MM.1S (cell line): Measurements from ENCODE around the gene FIGNL1.

Experiments
- DNase-seq: peaks from one replicate; pipeline ENCODE4 v3.0.0-alpha.2; 2015
- H2AFZ ChIP-seq: fragments of 300-600 bp; sonication (generic); 2 replicates; pipeline ENCODE4 v1.6.0; 2016; ENCODE audit warnings: antibody characterized with exemption, low read length
- H3F3A ChIP-seq: fragments of 300-600 bp; sonication (generic); 2 replicates; pipeline ENCODE4 v1.6.1; 2016; ENCODE audit warnings: mild to moderate bottlenecking, antibody characterized with exemption, low read length, moderate library complexity, mixed read lengths; ENCODE audit not compliant: insufficient read depth
- H3K27ac ChIP-seq: fragments of 300-600 bp; sonication (generic); 2 replicates; pipeline ENCODE4 v1.5.1; 2016; ENCODE audit warnings: mild to moderate bottlenecking, low read length
- H3K27me3 ChIP-seq: fragments of 300-600 bp; sonication (generic); replicated peaks from 2 replicates; pipeline ENCODE4 v1.6.0; 2016; ENCODE audit warnings: low read length; ENCODE audit not compliant: insufficient read depth
- H3K36me3 ChIP-seq: fragments of 300-600 bp; sonication (generic); replicated peaks from 2 replicates; pipeline ENCODE4 v1.6.1; 2016; ENCODE audit warnings: mild to moderate bottlenecking, low read length, mixed read lengths; ENCODE audit not compliant: insufficient read depth
- H3K4me1 ChIP-seq: fragments of 300-600 bp; sonication (generic); 2 replicates; pipeline ENCODE4 v1.6.1; 2016; ENCODE audit warnings: low read length, mixed read lengths
- H3K4me2 ChIP-seq: fragments of 300-600 bp; sonication (generic); 2 replicates; pipeline ENCODE4 v1.6.0; 2016; ENCODE audit warnings: low read depth, low read length
- H3K4me3 ChIP-seq: fragments of 300-600 bp; sonication (generic); 2 replicates; pipeline ENCODE4 v1.5.1; 2016; ENCODE audit warnings: low read length, mixed read lengths
- H3K79me2 ChIP-seq: fragments of 300-600 bp; sonication (generic); 2 replicates; pipeline ENCODE4 v1.6.1; 2016; ENCODE audit warnings: mixed run types, low read length, mixed read lengths
- H3K9ac ChIP-seq: fragments of 300-600 bp; sonication (generic); 2 replicates; pipeline ENCODE4 v1.6.1; 2016; ENCODE audit warnings: low read length, mixed read lengths
- H3K9me2 ChIP-seq: fragments of 300-600 bp; sonication (generic); replicated peaks from 2 replicates; pipeline ENCODE4 v1.6.1; 2016; ENCODE audit warnings: mild to moderate bottlenecking, low read length, mixed read lengths; ENCODE audit not compliant: insufficient read depth
- H3K9me3 ChIP-seq: fragments of 300-600 bp; sonication (generic); replicated peaks from 2 replicates; pipeline ENCODE4 v1.6.1; 2016; ENCODE audit warnings: mild to moderate bottlenecking, low read length, mixed read lengths; ENCODE audit not compliant: insufficient read depth
- H4K20me1 ChIP-seq: fragments of 300-600 bp; sonication (generic); 2 replicates; pipeline ENCODE4 v1.6.1; 2016; ENCODE audit warnings: mild to moderate bottlenecking, low read length, moderate library complexity, mixed read lengths; ENCODE audit not compliant: insufficient read depth
- CTCF ChIP-seq: fragments of 300-600 bp; sonication (generic); IDR thresholded peaks from 2 replicates; pipeline ENCODE4 v1.5.1; 2016; ENCODE audit warnings: antibody characterized with exemption, low read length, mixed read lengths
- EZH2 ChIP-seq: fragments of 300-600 bp; sonication (generic); optimal IDR thresholded peaks from 2 replicates; pipeline ENCODE3; 2017; ENCODE audit warnings: low read depth, mild to moderate bottlenecking, antibody characterized with exemption, low read length, mixed read lengths
- EZH2phosphoT487 ChIP-seq: fragments of 300-600 bp; sonication (generic); IDR thresholded peaks from 2 replicates; pipeline ENCODE4 v1.6.1; 2018; ENCODE audit warnings: antibody characterized with exemption, low read length

The FIGNL1 gene

GRCh38 chr7:50428911-50429310 is 21.2 kb downstream of the FIGNL1 start:
- no peaks in the 10 kb centered on the region for H3K9me3 ChIP-seq
- no peak overlapping the region for H3K4me2 ChIP-seq
- no peak overlapping the region for H3K27ac ChIP-seq
- H3K4me1 ChIP-seq, result no peaks in the 10 kb centered on the region
- no peaks in the 10 kb centered on the region for H3K9me2 ChIP-seq
- H3K79me2 ChIP-seq, result no peaks in the 10 kb centered on the region
- H3K27me3 ChIP-seq, result no peaks in the 10 kb centered on the region
- H3K9ac ChIP-seq, result no peak overlapping the region
- DNase-seq, result no peak
- H4K20me1 ChIP-seq, result no peaks in the 10 kb centered on the region
- H2AFZ ChIP-seq, result no peak overlapping the region
- no peak for TF ChIP-seq EZH2
- no peak for TF ChIP-seq EZH2phosphoT487
- H3K36me3 ChIP-seq, result no peaks in the 10 kb centered on the region
- no peak overlapping the region for H3K4me3 ChIP-seq
- no peaks in the 10 kb centered on the region for H3F3A ChIP-seq

- H3K9me2 ChIP-seq, result no peaks in the 10 kb centered on the region
- H3K36me3 ChIP-seq, result no peaks in the 10 kb centered on the region
- H3K9me3 ChIP-seq, result no peaks in the 10 kb centered on the region
- H3K4me3 ChIP-seq, result no peak overlapping the region
- H3K79me2 ChIP-seq, result no peaks in the 10 kb centered on the region
- H3K4me2 ChIP-seq, result no peak overlapping the region
- H3F3A ChIP-seq, result no peaks in the 10 kb centered on the region
- H3K27ac ChIP-seq, result no peak overlapping the region
- H3K9ac ChIP-seq, result no peak overlapping the region
- no peak overlapping the region for H2AFZ ChIP-seq
- H3K27me3 ChIP-seq, result no peaks in the 10 kb centered on the region
- TF ChIP-seq EZH2 (no peak), EZH2phosphoT487 (no peak), CTCF (no peak)
- no peaks in the 10 kb centered on the region for H3K4me1 ChIP-seq
- H4K20me1 ChIP-seq, result no peaks in the 10 kb centered on the region
- no peak for DNase-seq
Observed at GRCh38 chr7:50427518-50427917, 22.6 kb downstream of the FIGNL1 start.

GRCh38 chr7:50426280-50427045 is 23.7 kb downstream of the FIGNL1 start:
- no peak overlapping the region for H3K4me2 ChIP-seq
- TF ChIP-seq EZH2 (no peak), EZH2phosphoT487 (no peak), CTCF (no peak)
- H3K4me1 ChIP-seq, result no peaks in the 10 kb centered on the region
- no peak overlapping the region for H2AFZ ChIP-seq
- H3F3A ChIP-seq, result no peaks in the 10 kb centered on the region
- no peaks in the 10 kb centered on the region for H3K36me3 ChIP-seq
- no peaks in the 10 kb centered on the region for H4K20me1 ChIP-seq
- H3K27me3 ChIP-seq, result no peaks in the 10 kb centered on the region
- no peaks in the 10 kb centered on the region for H3K9me2 ChIP-seq
- H3K9me3 ChIP-seq, result no peaks in the 10 kb centered on the region
- no peak overlapping the region for H3K9ac ChIP-seq
- no peak overlapping the region for H3K4me3 ChIP-seq
- H3K79me2 ChIP-seq, result no peaks in the 10 kb centered on the region
- DNase-seq, result no peak
- H3K27ac ChIP-seq, result no peak overlapping the region

GRCh38 chr7:50425318-50425717 is 24.8 kb downstream of the FIGNL1 start:
- no peaks in the 10 kb centered on the region for H4K20me1 ChIP-seq
- H3K79me2 ChIP-seq, result no peaks in the 10 kb centered on the region
- H3K9me2 ChIP-seq, result no peaks in the 10 kb centered on the region
- TF ChIP-seq EZH2phosphoT487 (no peak), EZH2 (no peak), CTCF (no peak)
- H3K9ac ChIP-seq, result no peak overlapping the region
- no peak overlapping the region for H3K4me2 ChIP-seq
- H3K4me1 ChIP-seq, result no peaks in the 10 kb centered on the region
- H3F3A ChIP-seq, result no peaks in the 10 kb centered on the region
- H3K36me3 ChIP-seq, result no peaks in the 10 kb centered on the region
- no peaks in the 10 kb centered on the region for H3K9me3 ChIP-seq
- no peak overlapping the region for H3K4me3 ChIP-seq
- no peak overlapping the region for H3K27ac ChIP-seq
- no peak for DNase-seq
- no peaks in the 10 kb centered on the region for H3K27me3 ChIP-seq
- no peak overlapping the region for H2AFZ ChIP-seq
